GM13976 (cell line): Measurements from ENCODE around the gene SERGEF.

Experiments
- DNase-seq: peaks from one replicate; pipeline ENCODE4 v3.0.0; 2012; ENCODE audit warnings: low spot score
- CTCF ChIP-seq: IDR thresholded peaks from 2 replicates; pipeline ENCODE4 v1.5.1; 2012; ENCODE audit warnings: borderline replicate concordance, mild to moderate bottlenecking; ENCODE audit not compliant: insufficient read depth; ENCODE audit errors: extremely low read depth, missing control alignments, control extremely low read depth
- in situ Hi-C: fragments of 300-500 bp; cut with MboI; formaldehyde crosslinking; loops from one replicate; pipeline ENCODE4 v1.12.0; 2022; ENCODE audit warnings: low sequenced_read_pairs, mixed read lengths, inconsistent platforms; ENCODE audit not compliant: unreplicated experiment

The SERGEF gene

GRCh38 chr11:18036456-18036855 lies 23.6 kb upstream of the SERGEF start:
- no peak for DNase-seq
- TF ChIP-seq CTCF: no peak
- in situ Hi-C loops: no loop called here

- no peak for DNase-seq
- in situ Hi-C loops: no loop called here
- no peak for TF ChIP-seq CTCF
These were observed 14.6 kb upstream of the SERGEF start for GRCh38 chr11:18027475-18027874.

GRCh38 chr11:18022419-18022818 lies 9.6 kb upstream of the SERGEF start:
- TF ChIP-seq CTCF: no peak
- in situ Hi-C loops: no loop called here
- DNase-seq: no peak

GRCh38 chr11:18019650-18020049 lies 6.8 kb upstream of the SERGEF start:
- TF ChIP-seq CTCF: no peak
- DNase-seq: no peak
- in situ Hi-C loops: no loop called here

GRCh38 chr11:18016789-18017188 lies 3.9 kb upstream of the SERGEF start:
- DNase-seq: no peak
- in situ Hi-C loops: no loop called here
- TF ChIP-seq CTCF: no peak

GRCh38 chr11:18014876-18015275 lies 2.0 kb upstream of the SERGEF start:
- no peak for TF ChIP-seq CTCF
- DNase-seq: no peak
- in situ Hi-C loops: no loop called here
